Esophagus muscularis mucosa (tissue), 4 donors: Measurements from ENCODE around the gene LENEP.

ENCODE experiments used
- CTCF ChIP-seq, 3 experiments: fragments of 200-600 bp in 2 of 3; fragments of 450-650 bp in 1 of 3; sonication (generic) in 2 of 3; IDR thresholded peaks; one replicate each; pipeline ENCODE4 v1.5.1; 2017 to 2019; ENCODE audit warnings: antibody characterized with exemption in 3 of 3, mild to moderate bottlenecking in 2 of 3, moderate library complexity in 1 of 3
- EP300 ChIP-seq: sonication (generic); formaldehyde crosslinking; IDR thresholded peaks from one replicate; pipeline ENCODE4 v1.6.1; 2017; ENCODE audit warnings: antibody characterized with exemption
- POLR2AphosphoS5 ChIP-seq, 2 donors: sonication (generic); formaldehyde crosslinking; IDR thresholded peaks; one replicate each; pipeline ENCODE4 v1.6.1; 2017; ENCODE audit warnings: antibody characterized with exemption in 2 of 2

- no peak for TF ChIP-seq CTCF (IDR thresholded peaks at IDR 0.05)
- no peak for TF ChIP-seq POLR2AphosphoS5 (IDR thresholded peaks at IDR 0.05)
- TF ChIP-seq EP300, result no peak
Measured at GRCh38 chr1:154945160-154945961, 48.0 kb upstream of the LENEP start.
